Measurements from ENCODE around the gene PARD3B.

Gene PARD3B

GRCh38 chr2:205401511-205401910 lies 856.2 kb downstream of the PARD3B start:
- H3K4me3 ChIP-seq (ENCODE audit: low read depth, low read length): no peak overlapping the region
- TF ChIP-seq CTCF (IDR thresholded peaks at IDR 0.05; ENCODE audit: insufficient read depth, low read depth, low read length, missing control alignments): no peak
- no peak for DNase-seq (ENCODE audit: low read depth)

- H3K4me3 ChIP-seq (ENCODE audit: low read depth, low read length): no peak overlapping the region
- no peak for DNase-seq (ENCODE audit: low read depth)
- no peak for TF ChIP-seq CTCF (IDR thresholded peaks at IDR 0.05; ENCODE audit: insufficient read depth, low read depth, low read length, missing control alignments)
Measured at GRCh38 chr2:205402011-205402410, 856.7 kb downstream of the PARD3B start.

GRCh38 chr2:205403244-205403825 lies 858.1 kb downstream of the PARD3B start:
- no peak overlapping the region for H3K4me3 ChIP-seq (ENCODE audit: low read depth, low read length)
- no peak for DNase-seq (ENCODE audit: low read depth)
- no peak for TF ChIP-seq CTCF (IDR thresholded peaks at IDR 0.05; ENCODE audit: insufficient read depth, low read depth, low read length, missing control alignments)

GRCh38 chr2:205405194-205405593 lies 859.9 kb downstream of the PARD3B start:
- DNase-seq (ENCODE audit: low read depth): no peak
- no peak for TF ChIP-seq CTCF (IDR thresholded peaks at IDR 0.05; ENCODE audit: insufficient read depth, low read depth, low read length, missing control alignments)
- no peak overlapping the region for H3K4me3 ChIP-seq (ENCODE audit: low read depth, low read length)

GRCh38 chr2:205405752-205406151 lies 860.5 kb downstream of the PARD3B start:
- no peak for TF ChIP-seq CTCF (IDR thresholded peaks at IDR 0.05; ENCODE audit: insufficient read depth, low read depth, low read length, missing control alignments)
- no peak for DNase-seq (ENCODE audit: low read depth)
- H3K4me3 ChIP-seq (ENCODE audit: low read depth, low read length): no peak overlapping the region

- DNase-seq (ENCODE audit: low read depth): no peak
- no peak for TF ChIP-seq CTCF (IDR thresholded peaks at IDR 0.05; ENCODE audit: insufficient read depth, low read depth, low read length, missing control alignments)
- H3K4me3 ChIP-seq (ENCODE audit: low read depth, low read length): no peak overlapping the region
Measured at GRCh38 chr2:205407984-205408383, 862.7 kb downstream of the PARD3B start.

- no peak for DNase-seq (ENCODE audit: low read depth)
Measured at GRCh38 chr2:205408696-205409095, 863.4 kb downstream of the PARD3B start.

More at GRCh38 chr2:205408696-205409095, 863.4 kb downstream of the PARD3B start:
- no peak overlapping the region for H3K4me3 ChIP-seq (ENCODE audit: low read depth, low read length)
- no peak for TF ChIP-seq CTCF (IDR thresholded peaks at IDR 0.05; ENCODE audit: insufficient read depth, low read depth, low read length, missing control alignments)

Data from GM12865 (cell line).